Stimulated activated CD4-positive, alpha-beta T cell treated with anti-CD3 and anti-CD28 coated beads, Interleukin-12 subunit alpha, Interleukin-12 subunit beta, amount 100 ng/mL, for 4 hours (primary cell): ENCODE measurements around the gene NOTCH1.
A peak's percentile ranks its signal among the peaks of the same experiment; 100 is the strongest.

Source experiments
- DNase-seq: peaks from one replicate; pipeline ENCODE4 v3.0.0-alpha.2; 2020

The NOTCH1 gene

GRCh38 chr9:136544548-136544963, 1.3 kb downstream of the NOTCH1 start:
- peak; percentile 63 for DNase-seq

GRCh38 chr9:136543830-136544547, 1.9 kb downstream of the NOTCH1 start:
- DNase-seq: no peak

- no peak for DNase-seq
Measured at GRCh38 chr9:136543280-136543679, 2.6 kb downstream of the NOTCH1 start.

GRCh38 chr9:136542241-136543040, 3.4 kb downstream of the NOTCH1 start:
- DNase-seq: no peak

- no peak for DNase-seq
Measured at GRCh38 chr9:136541709-136542108, 4.1 kb downstream of the NOTCH1 start.

- no peak for DNase-seq
Measured at GRCh38 chr9:136541179-136541578, 4.7 kb downstream of the NOTCH1 start.

GRCh38 chr9:136539427-136540421, 6.1 kb downstream of the NOTCH1 start:
- peak; percentile 89 for DNase-seq

GRCh38 chr9:136538599-136539426, 7.0 kb downstream of the NOTCH1 start:
- DNase-seq: peak; percentile 55

GRCh38 chr9:136537896-136538598, 7.8 kb downstream of the NOTCH1 start:
- DNase-seq: no peak

GRCh38 chr9:136537411-136537810, 8.4 kb downstream of the NOTCH1 start:
- DNase-seq: no peak

GRCh38 chr9:136536721-136537241, 9.1 kb downstream of the NOTCH1 start:
- DNase-seq: no peak

- DNase-seq: no peak
Measured at GRCh38 chr9:136536051-136536720, 9.7 kb downstream of the NOTCH1 start.

GRCh38 chr9:136535070-136535469, 10.8 kb downstream of the NOTCH1 start:
- DNase-seq: no peak

- no peak for DNase-seq
Measured at GRCh38 chr9:136534366-136534765, 11.5 kb downstream of the NOTCH1 start.

GRCh38 chr9:136533775-136534157, 12.1 kb downstream of the NOTCH1 start:
- peak; percentile 70 for DNase-seq

GRCh38 chr9:136532799-136533774, 12.8 kb downstream of the NOTCH1 start:
- peak; percentile 58 for DNase-seq

- DNase-seq: no peak
Measured at GRCh38 chr9:136531904-136532798, 13.7 kb downstream of the NOTCH1 start.
